ENCODE measurements around the gene TMBIM6.
"Not testable (repeated sequence)": the region's sequence is repeated elsewhere in the genome, so short reads cannot be mapped to it uniquely, and the experiment has no call there.

TMBIM6 gene

DNA sequence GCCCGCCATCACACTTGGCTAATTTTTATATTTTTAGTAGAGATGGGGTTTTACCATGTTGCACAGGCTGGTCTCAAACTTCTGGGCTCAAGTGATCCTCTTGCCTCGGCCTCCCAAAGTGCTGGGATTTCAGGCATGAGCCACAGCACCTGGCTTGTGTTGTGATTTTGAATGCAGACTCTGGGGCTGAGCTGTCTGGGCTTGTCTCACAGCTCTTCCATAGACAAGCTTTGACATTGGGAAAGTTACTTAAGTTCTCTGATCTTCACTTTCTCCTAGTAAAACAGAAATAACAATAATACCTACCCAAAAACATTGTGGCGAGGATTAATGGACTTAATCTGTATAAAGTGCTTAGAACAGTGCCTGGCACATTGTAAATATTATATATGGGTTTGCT is 36.0 kb downstream of the TMBIM6 start:
- DNase-seq (ENCODE audit: low spot score), result no peak

GRCh38 chr12:49777800-49778748 is 36.7 kb downstream of the TMBIM6 start:
- DNase-seq (ENCODE audit: low spot score), result peak; percentile 58

GRCh38 chr12:49779581-49779980 is 38.2 kb downstream of the TMBIM6 start:
- DNase-seq (ENCODE audit: low spot score), result no peak

DNA sequence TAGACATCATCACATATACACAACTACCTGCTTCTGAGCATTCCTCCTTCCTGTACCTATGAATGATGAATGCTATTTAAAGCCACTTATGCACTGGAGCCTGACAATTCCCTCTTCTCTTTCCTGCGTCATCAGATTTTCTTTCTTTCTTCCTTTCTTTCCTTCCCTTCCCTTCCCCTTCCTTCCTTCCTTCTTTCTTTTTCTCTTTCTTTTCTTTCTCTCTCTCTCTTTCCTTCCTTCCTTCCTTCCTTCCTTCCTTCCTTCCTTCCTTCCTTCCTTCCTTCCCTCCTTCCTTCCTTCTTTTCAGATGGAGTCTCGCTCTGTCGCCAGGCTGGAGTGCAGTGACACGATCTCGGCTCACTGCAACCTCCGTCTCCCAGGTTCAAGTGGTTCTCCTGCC is 39.6 kb downstream of the TMBIM6 start:
- not testable (repeated sequence) for DNase-seq (ENCODE audit: low spot score)

DNA sequence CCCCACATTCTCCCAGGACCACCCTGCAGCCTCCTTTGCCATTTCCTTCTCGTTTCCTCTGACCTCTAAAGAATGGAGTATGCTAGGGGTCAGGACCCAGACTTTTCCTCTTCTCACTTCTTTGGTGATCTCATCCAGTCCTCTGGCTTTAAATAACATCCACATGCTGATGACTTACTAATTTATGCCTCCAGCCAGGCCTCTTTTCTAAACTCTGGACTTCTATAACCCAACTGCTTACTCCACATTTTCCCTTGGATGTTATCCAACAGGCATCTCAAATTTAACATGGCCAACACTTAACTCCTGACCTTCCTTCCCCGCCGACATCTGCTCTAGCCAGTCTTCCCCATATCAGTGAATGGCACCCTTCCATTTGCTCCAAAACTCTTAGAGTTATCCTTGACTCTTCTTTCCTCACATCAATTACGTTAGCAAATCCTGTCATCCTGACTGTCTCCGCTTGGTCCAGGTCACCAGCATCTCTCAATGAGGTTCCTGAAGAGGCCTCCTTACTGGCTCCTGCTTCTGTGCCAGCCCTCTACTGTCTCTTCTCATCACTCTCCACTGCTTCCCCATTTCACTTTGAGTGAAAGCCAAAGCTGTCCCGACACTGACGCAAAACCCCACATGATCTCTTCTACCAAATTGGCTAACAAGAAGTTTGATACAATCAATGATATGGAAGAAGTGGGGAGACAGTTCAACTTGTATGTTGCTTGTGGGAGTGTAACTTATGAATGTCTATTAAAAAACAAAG is 42.7 kb downstream of the TMBIM6 start:
- DNase-seq (ENCODE audit: low spot score), result no peak

- DNase-seq (ENCODE audit: low spot score), result no peak
Observed at GRCh38 chr12:49784756-49785409, 43.5 kb downstream of the TMBIM6 start.

DNA sequence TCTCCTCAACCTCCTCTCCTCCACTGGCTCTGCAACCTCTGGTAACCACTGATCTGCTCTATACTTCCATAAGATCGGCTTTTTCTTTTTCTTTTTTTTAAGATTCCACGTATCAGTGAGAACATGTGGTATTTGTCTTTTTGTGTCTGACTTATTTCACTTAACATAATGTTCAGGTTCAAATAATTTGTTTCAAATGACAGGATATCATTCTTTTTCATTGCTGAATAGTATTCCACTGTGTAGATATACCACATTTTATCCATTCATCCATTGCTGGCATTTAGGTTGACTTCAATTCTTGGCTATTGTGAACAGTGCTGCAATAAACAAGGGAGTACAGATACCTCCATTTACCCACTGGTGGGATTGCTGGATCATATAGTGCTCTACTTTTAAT is 46.3 kb downstream of the TMBIM6 start:
- no peak for DNase-seq (ENCODE audit: low spot score)

- DNase-seq (ENCODE audit: low spot score), result no peak
Observed at GRCh38 chr12:49789992-49790391, 48.6 kb downstream of the TMBIM6 start.

DNA sequence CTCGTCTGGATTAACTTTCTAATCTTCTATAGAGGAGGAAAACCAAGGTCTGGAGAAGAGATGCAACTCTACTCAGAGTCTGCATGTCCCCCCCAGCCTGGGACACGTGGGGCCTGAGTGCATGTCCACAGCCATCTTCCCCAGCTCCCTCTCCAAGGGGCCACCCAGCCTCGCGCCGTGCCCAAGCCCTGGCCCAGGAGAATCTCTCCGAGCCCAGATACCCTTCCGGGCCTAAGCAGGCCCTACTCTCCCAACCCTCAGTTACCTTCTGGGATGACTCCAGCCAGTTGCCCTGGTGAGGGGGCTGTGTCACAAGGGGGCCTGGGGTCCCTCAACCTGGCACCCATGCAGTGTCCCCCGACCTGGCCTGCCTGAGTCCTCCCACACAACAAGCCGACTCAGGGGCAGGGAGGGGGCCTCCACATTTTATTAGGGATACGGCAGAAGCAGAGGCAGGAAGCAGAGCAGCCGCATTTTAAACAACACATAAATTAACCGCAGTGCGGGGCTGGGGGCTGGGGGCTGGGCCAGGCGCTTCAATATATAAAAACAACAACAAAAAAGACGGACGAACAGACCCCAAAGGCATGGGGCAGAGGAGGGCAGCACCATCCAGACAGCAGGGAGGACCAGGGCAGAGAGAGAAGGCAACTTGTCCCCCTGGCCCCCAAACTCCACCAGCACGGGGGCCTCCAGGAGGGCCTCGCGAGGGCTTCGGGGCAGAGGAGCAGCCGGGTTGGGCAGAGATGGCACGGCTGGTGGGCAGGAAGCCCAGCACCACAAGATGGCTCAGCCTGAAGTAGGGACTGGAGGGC is 49.6 kb downstream of the TMBIM6 start:
- DNase-seq (ENCODE audit: low spot score), result no peak

- DNase-seq (ENCODE audit: low spot score), result no peak
Observed at GRCh38 chr12:49791700-49792099, 50.3 kb downstream of the TMBIM6 start.

- no peak for DNase-seq (ENCODE audit: low spot score)
Observed at GRCh38 chr12:49792181-49792970, 51.0 kb downstream of the TMBIM6 start.

- DNase-seq (ENCODE audit: low spot score), result no peak
Observed at GRCh38 chr12:49792976-49793580, 51.7 kb downstream of the TMBIM6 start.

- DNase-seq (ENCODE audit: low spot score), result no peak
Observed at GRCh38 chr12:49793620-49794019, 52.3 kb downstream of the TMBIM6 start.

DNA sequence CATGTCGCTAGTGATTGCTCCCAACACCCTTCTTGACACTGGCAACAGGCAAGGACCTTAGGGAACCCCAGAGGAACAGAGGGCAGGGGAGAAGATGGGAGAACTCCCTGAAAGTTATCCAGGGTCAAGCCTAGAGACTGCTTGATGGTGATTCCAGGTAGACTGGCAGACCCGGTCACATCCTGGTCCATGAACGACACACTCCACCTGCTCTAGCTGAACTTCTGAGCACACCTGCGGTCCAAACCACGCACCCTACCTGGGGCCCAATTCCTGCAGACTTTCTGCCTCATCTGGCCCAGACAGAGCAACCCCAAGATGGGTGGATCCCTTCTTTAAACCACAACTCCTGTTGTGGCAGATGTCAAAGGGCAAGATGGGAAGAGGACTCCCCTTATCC is 52.7 kb downstream of the TMBIM6 start:
- no peak for DNase-seq (ENCODE audit: low spot score)

- no peak for DNase-seq (ENCODE audit: low spot score)
Observed at GRCh38 chr12:49794811-49795653, 53.7 kb downstream of the TMBIM6 start.

GRCh38 chr12:49795654-49796105 is 54.3 kb downstream of the TMBIM6 start:
- no peak for DNase-seq (ENCODE audit: low spot score)

GRCh38 chr12:49796155-49796554 is 54.8 kb downstream of the TMBIM6 start:
- no peak for DNase-seq (ENCODE audit: low spot score)

GRCh38 chr12:49796606-49797448 is 55.5 kb downstream of the TMBIM6 start:
- DNase-seq (ENCODE audit: low spot score), result no peak

DNA sequence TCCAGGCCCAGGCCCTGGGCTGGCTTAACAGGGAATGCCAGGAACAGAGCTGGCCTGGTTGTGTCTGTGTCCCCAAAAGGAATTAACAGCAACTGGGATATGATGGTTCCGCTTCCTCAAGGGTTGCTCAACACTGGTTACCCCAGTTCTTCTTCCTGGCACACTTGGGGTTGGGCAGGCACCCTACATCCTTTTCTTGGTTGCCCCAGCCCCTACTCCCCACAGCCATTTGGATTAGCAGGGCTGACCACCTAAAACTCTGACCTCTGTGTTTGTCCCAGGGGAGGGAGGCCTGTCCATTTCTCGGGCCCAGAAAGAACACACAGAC is 56.1 kb downstream of the TMBIM6 start:
- DNase-seq (ENCODE audit: low spot score), result no peak
